T-cell (primary cell): ENCODE data around the gene PRC1. TPM values are rescaled to one million over a fixed set of nuclear protein-coding genes. Genes with fewer than 3 reads are reported as not detected.
A peak's percentile ranks its signal among the peaks of the same experiment; 100 is the strongest.
"Not testable (repeated sequence)": the region's sequence is repeated elsewhere in the genome, so short reads cannot be mapped to it uniquely, and the experiment has no call there.

Source experiments
- ATAC-seq, 4 experiments: fragments of 200-7000 bp in 3 of 4; fragments of 150-1000 bp in 1 of 4; cut with Tn5 transposase; replicated peaks in 1 of 4; 1 replicate in 3 of 4; 2 replicates in 1 of 4; pipeline ENCODE4 v1.10.0; 2021; ENCODE audit warnings: moderate library complexity in 3 of 4, mild to moderate bottlenecking in 2 of 4, moderate number of reproducible peaks in 1 of 4
- CTCF ChIA-PET, 2 donors: fragments of 300-600 bp; sonication (Branson Sonifier 250); formaldehyde crosslinking; loops; one replicate each; lab custom pipeline; 2022; ENCODE audit warnings: antibody characterized with exemption in 2 of 2; lab: Charles Lee
- POLR2A ChIA-PET, 2 donors: fragments of 300-600 bp; sonication (Branson Sonifier 250); formaldehyde crosslinking; loops; one replicate each; lab custom pipeline; 2022; ENCODE audit warnings: antibody characterized with exemption in 2 of 2; lab: Charles Lee
- DNase-seq, 35 experiments: peaks; one replicate each; pipeline versions ENCODE4 v3.0.0 to v3.0.0-alpha.2; 2013 to 2023
- H3K27ac ChIP-seq: one replicate; pipeline ENCODE4 v1.5.1; 2013; ENCODE audit warnings: low read length
- H3K27me3 ChIP-seq, 2 experiments: replicated peaks in 1 of 2; 1 replicate in 1 of 2; 2 replicates in 1 of 2; pipeline versions ENCODE4 v1.6.1 to v1.7.0; 2013; ENCODE audit warnings: low read length in 1 of 2, mixed read lengths in 1 of 2; ENCODE audit not compliant: control insufficient read depth in 2 of 2, insufficient read depth in 2 of 2; ENCODE audit errors: extremely low read depth in 1 of 2
- H3K36me3 ChIP-seq, 2 donors: 1 replicate in 1 of 2; 2 replicates in 1 of 2; pipeline versions ENCODE4 v1.6.1 to v1.7.0; 2013; ENCODE audit warnings: low read length in 1 of 2; ENCODE audit not compliant: control insufficient read depth in 2 of 2, insufficient read depth in 1 of 2; ENCODE audit errors: extremely low read depth in 1 of 2
- H3K4me1 ChIP-seq, 2 experiments: 1 replicate in 1 of 2; 2 replicates in 1 of 2; pipeline versions ENCODE4 v1.6.1 to v1.7.0; 2013; ENCODE audit warnings: low read length in 2 of 2, mixed read lengths in 1 of 2; ENCODE audit not compliant: insufficient read depth in 2 of 2, control insufficient read depth in 1 of 2; ENCODE audit errors: extremely low read depth in 1 of 2
- H3K4me3 ChIP-seq, 2 donors: 1 replicate in 1 of 2; 2 replicates in 1 of 2; pipeline versions ENCODE4 v1.5.1 to v1.7.0; 2013; ENCODE audit warnings: mild to moderate bottlenecking in 2 of 2, low read length in 1 of 2, moderate library complexity in 1 of 2; ENCODE audit not compliant: control insufficient read depth in 1 of 2; ENCODE audit errors: extremely low read depth in 1 of 2
- H3K9me3 ChIP-seq: 2 replicates; pipeline ENCODE4 v1.7.0; 2013
- H3K27ac Mint-ChIP-seq, 2 donors: one replicate each; pipeline ENCODE4 v1.8.0; 2020 to 2021; ENCODE audit warnings: mild to moderate bottlenecking in 2 of 2, mixed read lengths in 2 of 2
- H3K27me3 Mint-ChIP-seq, 2 donors: one replicate each; pipeline ENCODE4 v1.8.0; 2021 to 2022; ENCODE audit warnings: mixed read lengths in 2 of 2
- H3K36me3 Mint-ChIP-seq: one replicate; pipeline ENCODE4 v1.8.0; 2021; ENCODE audit warnings: mixed read lengths
- H3K4me1 Mint-ChIP-seq, 3 donors: one replicate each; pipeline ENCODE4 v1.8.0; 2020 to 2022; ENCODE audit warnings: mixed read lengths in 3 of 3, mild to moderate bottlenecking in 1 of 3
- H3K4me3 Mint-ChIP-seq, 3 donors: one replicate each; pipeline ENCODE4 v1.8.0; 2020 to 2022; ENCODE audit warnings: mild to moderate bottlenecking in 3 of 3, mixed read lengths in 3 of 3, moderate library complexity in 3 of 3
- H3K9me3 Mint-ChIP-seq, 3 donors: one replicate each; pipeline ENCODE4 v1.8.0; 2020 to 2022; ENCODE audit warnings: mixed read lengths in 3 of 3
- WGBS: methylation state at CpG from one replicate; pipeline ENCODE4 v1.1.5; 2013; ENCODE audit warnings: missing lambda C conversion rate; ENCODE audit not compliant: insufficient coverage; 5-methylcytosine and 5-hydroxymethylcytosine counted together
- total RNA-seq, 35 experiments: library from RNA in 6 of 35; stranded (reverse) in 6 of 35; fragments of 120-200 nt in 1 of 35; gene quantifications; one replicate each; pipeline versions ENCODE4 v1.2.1 to v1.2.4 and lab custom pipeline; 2013 to 2026

The PRC1 gene
- total RNA-seq, 5 donors from 2014 or later (not counting 1 experiment from before 2014, with no cell fraction given), result 4.7 to 25.9 (median 6.8) TPM

DNA sequence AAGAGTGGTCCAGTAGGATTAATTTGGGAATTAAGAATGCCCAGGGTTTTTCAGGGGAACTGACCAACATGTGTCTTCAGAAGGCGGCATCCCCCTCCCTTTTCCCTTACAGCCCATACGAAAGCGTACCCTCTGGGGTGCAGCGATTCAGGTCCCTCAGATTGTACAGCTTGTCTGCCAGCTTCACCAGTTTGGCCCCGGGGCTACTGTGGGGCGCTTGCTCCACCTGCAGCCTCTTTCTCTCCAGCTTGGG, 62.8 kb downstream of the PRC1 start:
- Mint-ChIP-seq H3K27ac (peak overlapping the region; percentile 98), H3K4me1 (peaks cover 45 to 53% (median 49%) of the 10 kb centered on the region in 3 donors), H3K4me3 (peak overlapping the region; percentile 90 to 97 (median 95)), H3K9me3 (no peaks in the 10 kb centered on the region), H3K36me3 (peaks cover 3% of the 10 kb centered on the region), H3K27me3 (no peaks in the 10 kb centered on the region)
- 5% methylated on average over 4 of the region's 6 CpGs for WGBS
- no peak for ATAC-seq
- Histone ChIP-seq H3K36me3 (peaks cover 0 to 3% of the 10 kb centered on the region in 2 donors), H3K27ac (peak overlapping the region; percentile 93), H3K4me1 (peaks cover 28 to 67% of the 10 kb centered on the region in 2 experiments), H3K27me3 (no peaks in the 10 kb centered on the region), H3K4me3 (peak overlapping the region; percentile 63 to 100), H3K9me3 (no peaks in the 10 kb centered on the region)
- POLR2A ChIA-PET, result interaction anchor here in 1 of 2 donors (1.5 kb wide), 1 partner anchor 46 kb away, joined by 3 read pairs; no protein-coding TSS in a partner anchor
- CTCF ChIA-PET, result interaction anchor here (0.5 to 5.4 kb wide), 24 partner anchors 9 to 1037 kb away, joined by 3 to 78 read pairs (median 5); partner anchors contain the start of genes RCCD1 (in 2 of the 2), BLM (in 1 of the 2), CIB1 (in 1 of the 2) and MAN2A2 (in 1 of the 2)
- no peak for DNase-seq

DNA sequence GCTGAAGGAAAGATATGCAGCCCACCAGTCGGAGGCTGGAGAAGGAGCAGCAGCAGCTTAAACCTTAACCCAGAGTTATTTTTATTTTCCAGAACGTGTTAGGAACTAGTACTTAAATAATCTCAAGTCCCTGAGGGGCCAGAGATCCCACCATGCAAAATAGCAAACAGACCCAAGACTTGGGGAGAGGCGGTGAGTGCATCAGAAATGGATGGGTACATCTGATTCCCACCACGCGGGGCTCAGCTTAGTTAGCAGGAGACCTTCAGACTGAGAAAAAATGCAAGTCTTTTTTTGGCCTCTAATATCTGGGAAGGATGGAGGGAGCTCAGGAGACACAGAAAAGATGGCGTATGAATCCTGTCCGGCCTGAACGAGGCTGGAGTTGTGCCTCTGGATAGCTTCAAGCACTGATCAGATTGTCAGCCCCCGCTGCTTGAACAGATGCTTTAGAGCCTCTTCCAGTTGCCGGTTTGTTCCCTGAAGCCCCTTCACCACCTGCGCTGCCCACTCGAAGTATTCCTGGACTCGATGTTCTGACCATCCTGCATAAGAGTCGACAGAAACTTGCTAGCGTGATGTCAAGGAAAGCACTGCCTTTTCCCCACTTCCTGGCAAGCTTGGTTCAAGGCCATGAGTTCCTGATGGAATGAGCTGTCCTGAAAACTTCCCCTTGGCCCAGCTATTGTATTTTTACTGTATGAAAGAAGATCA, 63.3 kb downstream of the PRC1 start:
- Histone ChIP-seq H3K9me3 (no peaks in the 10 kb centered on the region), H3K27me3 (no peaks in the 10 kb centered on the region), H3K4me1 (peaks cover 28 to 62% of the 10 kb centered on the region in 2 experiments), H3K36me3 (no peaks in the 10 kb centered on the region), H3K4me3 (peak overlapping the region; percentile 76 to 100), H3K27ac (peak overlapping the region; percentile 93)
- H3K9me3 Mint-ChIP-seq, result no peaks in the 10 kb centered on the region
- ChIA-PET POLR2A (interaction anchor here in 1 of 2 donors (0.5 to 1.5 kb wide), 2 partner anchors 45 to 87 kb away, joined by 3 to 4 read pairs; no protein-coding TSS in a partner anchor), CTCF (interaction anchor here (0.5 to 5.4 kb wide), 23 partner anchors 8 to 697 kb away, joined by 3 to 78 read pairs (median 5); partner anchors contain the start of genes RCCD1 (in 2 of the 2), BLM (in 1 of the 2), CIB1 (in 1 of the 2) and MAN2A2 (in 1 of the 2))
- H3K4me1 Mint-ChIP-seq, result peaks cover 40 to 48% (median 44%) of the 10 kb centered on the region in 3 donors
- H3K36me3 Mint-ChIP-seq, result no peaks in the 10 kb centered on the region
- peak overlapping the region; percentile 90 to 97 (median 95) for H3K4me3 Mint-ChIP-seq
- H3K27me3 Mint-ChIP-seq, result no peaks in the 10 kb centered on the region
- ATAC-seq, result no peak
- WGBS, result 77% methylated on average over 14 of the region's 15 CpGs
- peak in 1 of 35 experiments; percentile 15 for DNase-seq
- peak overlapping the region; percentile 98 for H3K27ac Mint-ChIP-seq

DNA sequence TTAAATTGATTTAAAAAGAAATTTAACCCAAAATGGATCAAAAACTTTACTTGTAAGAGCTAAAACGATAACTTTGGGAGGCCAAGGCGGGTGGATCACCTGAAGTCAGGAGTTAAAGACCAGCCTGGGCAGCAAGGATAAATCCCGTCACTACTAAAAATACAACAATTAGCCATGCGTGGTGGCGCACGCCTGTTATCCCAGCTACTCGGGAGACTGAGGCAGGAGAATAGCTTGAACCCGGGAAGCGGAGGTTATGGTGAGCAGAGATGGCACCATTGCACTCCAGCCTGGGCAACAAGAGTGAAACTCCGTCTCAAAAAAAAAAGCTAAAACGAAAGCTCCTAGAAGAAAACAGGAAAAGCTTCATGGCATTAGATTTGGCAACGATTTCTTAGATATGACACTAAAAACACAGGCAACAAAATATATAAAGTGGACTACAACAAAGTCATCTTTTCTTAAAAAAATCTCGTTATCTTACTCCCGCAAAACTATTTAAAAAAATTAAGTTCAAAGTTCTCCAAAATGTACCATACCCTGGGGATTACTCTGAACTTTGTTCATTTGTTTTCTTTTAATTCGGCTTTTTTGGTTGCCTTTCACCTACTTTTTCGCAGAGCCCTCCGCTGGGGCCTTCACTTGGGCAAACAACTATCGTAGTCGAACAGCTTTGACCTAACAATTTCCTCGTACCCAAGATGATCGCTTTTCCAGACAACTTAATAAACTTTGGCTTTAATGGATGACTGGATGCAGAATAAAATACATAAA, 64.9 kb downstream of the PRC1 start:
- peaks cover 33 to 39% (median 38%) of the 10 kb centered on the region in 3 donors for H3K4me1 Mint-ChIP-seq
- 30% methylated on average over 10 of the region's 21 CpGs for WGBS
- no peaks in the 10 kb centered on the region for H3K36me3 ChIP-seq
- no peaks in the 10 kb centered on the region for H3K9me3 Mint-ChIP-seq
- H3K27ac ChIP-seq, result peak overlapping the region; percentile 89
- ChIA-PET POLR2A (interaction anchor here in 1 of 2 donors (0.5 kb wide), 1 partner anchor 24 kb away, joined by 3 read pairs; no protein-coding TSS in a partner anchor), CTCF (interaction anchor here (0.6 to 1.3 kb wide), 7 partner anchors 26 to 1031 kb away, joined by 3 to 4 read pairs (median 3); partner anchors contain the start of gene BLM (in 1 of the 2))
- no peaks in the 10 kb centered on the region for H3K27me3 Mint-ChIP-seq
- ATAC-seq (no peak), DNase-seq (no peak)
- H3K36me3 Mint-ChIP-seq, result no peaks in the 10 kb centered on the region
- H3K4me3 ChIP-seq, result peak overlapping the region; percentile 76 to 77
- H3K9me3 ChIP-seq, result no peaks in the 10 kb centered on the region
- H3K27me3 ChIP-seq, result no peaks in the 10 kb centered on the region
- H3K4me1 ChIP-seq, result peaks cover 19 to 49% of the 10 kb centered on the region in 2 experiments
- H3K27ac Mint-ChIP-seq, result peak overlapping the region; percentile 98
- H3K4me3 Mint-ChIP-seq, result peak overlapping the region; percentile 90 to 97 (median 95)

DNA sequence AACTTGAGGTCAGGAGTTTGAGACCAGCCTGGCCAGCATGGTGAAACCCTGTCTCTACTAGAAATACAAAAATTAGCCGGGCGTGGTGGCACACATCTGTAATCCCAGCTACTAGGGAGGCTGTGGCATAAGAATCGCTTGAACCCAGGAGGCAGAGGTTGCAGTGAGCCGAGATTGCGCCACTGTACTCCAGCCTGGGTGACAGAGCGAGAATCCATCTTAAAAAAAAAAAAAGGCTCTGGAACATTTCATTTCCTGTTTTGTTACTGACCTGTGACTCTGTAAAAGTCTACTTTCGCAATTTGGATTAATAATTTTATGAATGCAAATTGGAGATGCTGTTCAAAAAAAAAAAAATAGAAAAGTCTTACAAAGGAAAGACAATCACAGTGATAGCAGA, 66.2 kb downstream of the PRC1 start:
- ATAC-seq, H3K9me3 ChIP-seq, H3K36me3 Mint-ChIP-seq, DNase-seq, H3K27me3 Mint-ChIP-seq, POLR2A ChIA-PET, H3K27ac ChIP-seq, H3K9me3 Mint-ChIP-seq, H3K27me3 ChIP-seq, H3K36me3 ChIP-seq, H3K4me3 ChIP-seq: not testable (repeated sequence)
- Mint-ChIP-seq H3K4me1 (peaks cover 28 to 33% (median 32%) of the 10 kb centered on the region in 3 donors), H3K4me3 (peak overlapping the region in 2 of 3 donors; percentile 27 to 44), H3K27ac (peak overlapping the region in 1 of 2 donors; percentile 25)
- 97% methylated on average over 4 of the region's 7 CpGs for WGBS
- H3K4me1 ChIP-seq, result peaks cover 13 to 38% of the 10 kb centered on the region in 2 experiments
- CTCF ChIA-PET, result interaction anchor here in 1 of 2 donors (0.7 kb wide), 3 partner anchors 15 to 623 kb away, joined by 3 read pairs; no protein-coding TSS in a partner anchor

DNA sequence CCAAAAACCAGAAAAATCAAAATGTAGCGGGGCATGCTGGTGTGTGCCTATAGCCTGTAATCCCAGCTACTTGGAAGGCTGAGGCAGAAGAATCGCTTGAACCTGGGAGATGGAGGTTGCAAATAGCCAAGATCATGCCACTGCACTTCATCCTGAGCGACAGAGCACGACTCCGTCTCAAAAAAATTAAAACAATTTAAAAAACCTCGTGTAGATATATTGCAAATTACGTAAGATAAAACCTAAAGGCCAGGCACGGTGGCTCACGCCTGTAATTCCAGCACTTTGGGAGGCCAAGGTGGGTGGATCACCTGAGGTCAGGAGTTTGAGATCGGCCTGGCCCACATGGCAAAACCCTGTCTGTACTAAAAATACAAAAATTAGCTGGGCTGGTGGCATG, 67.6 kb downstream of the PRC1 start:
- Mint-ChIP-seq H3K27ac (peak overlapping the region in 1 of 2 donors; percentile 39), H3K4me1 (peaks cover 23 to 27% (median 25%) of the 10 kb centered on the region in 3 donors)
- WGBS, result 100% methylated on average over 7 of the region's 10 CpGs
- H3K27ac ChIP-seq, H3K4me3 ChIP-seq, H3K27me3 ChIP-seq, H3K36me3 Mint-ChIP-seq, H3K27me3 Mint-ChIP-seq, H3K9me3 ChIP-seq, H3K36me3 ChIP-seq, POLR2A ChIA-PET, H3K9me3 Mint-ChIP-seq, ATAC-seq, DNase-seq, H3K4me3 Mint-ChIP-seq: not testable (repeated sequence)
- H3K4me1 ChIP-seq, result peaks cover 11 to 26% of the 10 kb centered on the region in 2 experiments
- CTCF ChIA-PET, result interaction anchor here in 1 of 2 donors (1.5 kb wide), 1 partner anchor 8 kb away, joined by 5 read pairs; no protein-coding TSS in a partner anchor

DNA sequence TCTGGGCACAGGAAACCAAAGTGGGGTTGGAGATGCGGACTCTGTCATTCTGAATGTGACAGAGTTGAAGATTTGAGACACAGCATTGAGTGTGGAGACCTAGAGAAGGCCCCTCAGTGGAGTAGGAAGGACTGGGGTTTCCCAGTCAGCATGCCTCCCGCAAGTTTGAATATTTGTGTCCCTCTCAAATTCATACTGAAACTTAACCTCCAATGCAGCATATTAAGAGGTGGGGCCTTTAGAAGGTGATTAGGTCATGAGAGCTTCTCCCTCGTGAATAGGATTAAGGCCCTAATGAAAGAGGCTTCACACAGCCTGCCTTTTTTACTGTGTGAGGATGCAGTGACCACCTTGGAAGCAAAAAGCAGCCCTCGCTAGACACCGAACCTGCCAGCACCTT, 70.0 kb downstream of the PRC1 start:
- POLR2A ChIA-PET, result interaction anchor here in 1 of 2 donors (0.7 kb wide), 1 partner anchor 197 kb away, joined by 5 read pairs; no protein-coding TSS in a partner anchor
- peaks cover 3% of the 10 kb centered on the region in 2 experiments for H3K4me1 ChIP-seq
- peaks cover 6 to 19% of the 10 kb centered on the region in 2 donors for H3K36me3 ChIP-seq
- no peaks in the 10 kb centered on the region for H3K27me3 Mint-ChIP-seq
- H3K4me3 ChIP-seq, result no peak overlapping the region
- CTCF ChIA-PET, result interaction anchor here in 1 of 2 donors (0.5 kb wide), 1 partner anchor 20 kb away, joined by 6 read pairs; no protein-coding TSS in a partner anchor
- no peak overlapping the region for H3K4me3 Mint-ChIP-seq
- peak overlapping the region; percentile 2 to 15 for H3K27ac Mint-ChIP-seq
- H3K27me3 ChIP-seq, result no peaks in the 10 kb centered on the region
- H3K27ac ChIP-seq, result no peak overlapping the region
- H3K9me3 ChIP-seq, result no peaks in the 10 kb centered on the region
- ATAC-seq, result no peak
- H3K9me3 Mint-ChIP-seq, result no peaks in the 10 kb centered on the region
- peaks cover 24% of the 10 kb centered on the region for H3K36me3 Mint-ChIP-seq
- peaks cover 3 to 6% (median 3%) of the 10 kb centered on the region in 3 donors for H3K4me1 Mint-ChIP-seq
- WGBS, result 36% methylated on average over 3 of the region's 5 CpGs
- no peak for DNase-seq
